Loucy (cell line): ENCODE results near the gene MTCH1.

Source experiments
- H2AFZ ChIP-seq: fragments of 200-600 bp; sonication (generic); 2 replicates; pipeline ENCODE4 v1.6.0; 2016; ENCODE audit warnings: antibody characterized with exemption, mild to moderate bottlenecking, low read length, moderate library complexity
- H3F3A ChIP-seq: fragments of 200-600 bp; 2 replicates; pipeline ENCODE4 v1.6.0; 2016; ENCODE audit warnings: antibody characterized with exemption, low read depth, mild to moderate bottlenecking
- H3K27me3 ChIP-seq: fragments of 200-600 bp; sonication (generic); 2 replicates; pipeline ENCODE4 v1.6.1; 2014; ENCODE audit warnings: low read length, mild to moderate bottlenecking; ENCODE audit not compliant: insufficient read depth, poor library complexity, severe bottlenecking
- H3K36me3 ChIP-seq: fragments of 200-600 bp; sonication (generic); 2 replicates; pipeline ENCODE4 v1.6.1; 2016; ENCODE audit warnings: low read length; ENCODE audit not compliant: insufficient read depth
- H3K4me1 ChIP-seq: fragments of 200-600 bp; sonication (generic); 2 replicates; pipeline ENCODE4 v1.5.1; 2014; ENCODE audit warnings: low read length, mild to moderate bottlenecking; ENCODE audit not compliant: insufficient read depth, poor library complexity, severe bottlenecking
- H3K4me2 ChIP-seq: fragments of 200-600 bp; sonication (generic); 2 replicates; pipeline ENCODE4 v1.6.0; 2014; ENCODE audit warnings: antibody characterized with exemption, low read length, low read depth, mild to moderate bottlenecking; ENCODE audit not compliant: poor library complexity, severe bottlenecking
- H3K4me3 ChIP-seq: fragments of 200-600 bp; sonication (generic); 2 replicates; pipeline ENCODE4 v1.5.1; 2014; ENCODE audit warnings: low read length, mild to moderate bottlenecking, mixed read lengths; ENCODE audit not compliant: poor library complexity, severe bottlenecking
- H3K79me2 ChIP-seq: fragments of 200-600 bp; sonication (generic); 2 replicates; pipeline ENCODE4 v1.6.1; 2014; ENCODE audit warnings: low read length; ENCODE audit not compliant: insufficient read depth
- H3K9ac ChIP-seq: fragments of 200-600 bp; sonication (generic); 2 replicates; pipeline ENCODE4 v1.6.0; 2014; ENCODE audit warnings: mild to moderate bottlenecking, low read depth, low read length, moderate library complexity; ENCODE audit not compliant: poor library complexity, severe bottlenecking
- H3K9me2 ChIP-seq: fragments of 200-600 bp; sonication (generic); replicated peaks from 2 replicates; pipeline ENCODE4 v1.6.1; 2016; ENCODE audit warnings: low read depth, low read length, mixed read lengths
- H3K9me3 ChIP-seq: fragments of 200-600 bp; sonication (generic); 2 replicates; pipeline ENCODE4 v1.6.1; 2014; ENCODE audit warnings: mild to moderate bottlenecking, antibody characterized with exemption, low read length, low read depth; ENCODE audit not compliant: insufficient read depth
- H4K20me1 ChIP-seq: fragments of 200-600 bp; sonication (generic); 2 replicates; pipeline ENCODE4 v1.6.0; 2014; ENCODE audit warnings: antibody characterized with exemption, low read length, mild to moderate bottlenecking; ENCODE audit not compliant: insufficient read depth, poor library complexity, severe bottlenecking
- EZH2phosphoT487 ChIP-seq: fragments of 200-600 bp; IDR thresholded peaks from 2 replicates; pipeline ENCODE4 v1.6.1; 2018; ENCODE audit warnings: antibody characterized with exemption, mild to moderate bottlenecking, moderate library complexity, borderline replicate concordance
- TF ChIP-seq, protein P1 (sequence below): fragments of 200-600 bp; sonication (generic); conservative IDR thresholded peaks from 2 replicates; pipeline ENCODE4 v1.5.1; 2014; ENCODE audit warnings: mild to moderate bottlenecking, antibody characterized with exemption, low read length

MTCH1 gene

DNA sequence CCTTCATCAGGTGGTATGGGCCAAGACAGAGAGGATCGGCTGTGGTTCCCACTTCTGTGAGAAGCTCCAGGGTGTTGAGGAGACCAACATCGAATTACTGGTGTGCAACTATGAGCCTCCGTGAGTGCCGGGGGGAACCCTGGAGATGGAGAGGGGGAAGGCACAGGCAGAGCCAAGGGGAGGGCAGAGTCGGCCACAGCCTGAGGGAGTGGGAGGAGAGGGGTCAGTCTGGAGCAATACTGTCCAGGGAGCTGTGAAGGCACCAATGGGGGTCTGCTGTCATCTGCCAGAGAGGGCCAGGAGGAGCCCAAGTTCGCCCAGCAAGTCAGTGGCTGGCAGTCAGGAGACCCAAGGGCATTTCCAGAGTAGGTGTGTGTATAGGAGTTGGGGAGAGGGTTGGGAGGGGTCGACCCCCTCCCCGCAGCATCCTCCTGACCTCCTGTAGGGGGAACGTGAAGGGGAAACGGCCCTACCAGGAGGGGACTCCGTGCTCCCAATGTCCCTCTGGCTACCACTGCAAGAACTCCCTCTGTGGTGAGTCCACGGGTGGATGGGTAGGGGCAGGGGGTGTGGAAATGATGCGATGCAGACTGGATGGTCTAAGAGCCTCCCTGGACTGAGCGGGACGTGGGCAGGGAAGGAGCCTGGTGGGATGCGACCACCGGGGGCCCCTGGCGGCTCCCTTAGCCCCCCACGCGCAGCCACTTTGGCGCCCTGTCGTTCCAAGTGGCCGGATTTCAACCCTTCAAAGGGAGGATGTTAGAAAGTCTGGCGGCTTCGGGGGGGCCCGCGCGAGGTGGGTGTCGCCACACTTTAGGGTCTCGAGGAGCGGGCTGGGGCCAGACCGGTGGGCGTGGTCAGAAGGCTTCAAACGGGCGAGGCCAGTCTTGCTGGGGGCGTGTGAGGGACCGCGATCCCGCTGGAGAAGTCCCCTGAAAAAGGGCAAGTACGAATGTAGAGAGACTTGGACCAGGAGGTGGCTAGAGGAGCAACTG lies 24.3 kb downstream of the MTCH1 start:
- Histone ChIP-seq H3K9ac (no peak overlapping the region), H2AFZ (no peak overlapping the region), H3K27me3 (peaks cover 7% of the 10 kb centered on the region), H3K4me3 (no peak overlapping the region), H3K9me3 (no peaks in the 10 kb centered on the region), H3K9me2 (no peaks in the 10 kb centered on the region), H3F3A (no peaks in the 10 kb centered on the region), H3K4me2 (no peak overlapping the region), H3K79me2 (no peaks in the 10 kb centered on the region), H4K20me1 (no peaks in the 10 kb centered on the region), H3K4me1 (peaks cover 38% of the 10 kb centered on the region), H3K36me3 (peaks cover under 1% of the 10 kb centered on the region; the same call in 1 of the 2 replicates)
- no peak for TF ChIP-seq EZH2phosphoT487
- TF ChIP-seq, protein P1, sequence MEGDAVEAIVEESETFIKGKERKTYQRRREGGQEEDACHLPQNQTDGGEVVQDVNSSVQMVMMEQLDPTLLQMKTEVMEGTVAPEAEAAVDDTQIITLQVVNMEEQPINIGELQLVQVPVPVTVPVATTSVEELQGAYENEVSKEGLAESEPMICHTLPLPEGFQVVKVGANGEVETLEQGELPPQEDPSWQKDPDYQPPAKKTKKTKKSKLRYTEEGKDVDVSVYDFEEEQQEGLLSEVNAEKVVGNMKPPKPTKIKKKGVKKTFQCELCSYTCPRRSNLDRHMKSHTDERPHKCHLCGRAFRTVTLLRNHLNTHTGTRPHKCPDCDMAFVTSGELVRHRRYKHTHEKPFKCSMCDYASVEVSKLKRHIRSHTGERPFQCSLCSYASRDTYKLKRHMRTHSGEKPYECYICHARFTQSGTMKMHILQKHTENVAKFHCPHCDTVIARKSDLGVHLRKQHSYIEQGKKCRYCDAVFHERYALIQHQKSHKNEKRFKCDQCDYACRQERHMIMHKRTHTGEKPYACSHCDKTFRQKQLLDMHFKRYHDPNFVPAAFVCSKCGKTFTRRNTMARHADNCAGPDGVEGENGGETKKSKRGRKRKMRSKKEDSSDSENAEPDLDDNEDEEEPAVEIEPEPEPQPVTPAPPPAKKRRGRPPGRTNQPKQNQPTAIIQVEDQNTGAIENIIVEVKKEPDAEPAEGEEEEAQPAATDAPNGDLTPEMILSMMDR: no peak

DNA sequence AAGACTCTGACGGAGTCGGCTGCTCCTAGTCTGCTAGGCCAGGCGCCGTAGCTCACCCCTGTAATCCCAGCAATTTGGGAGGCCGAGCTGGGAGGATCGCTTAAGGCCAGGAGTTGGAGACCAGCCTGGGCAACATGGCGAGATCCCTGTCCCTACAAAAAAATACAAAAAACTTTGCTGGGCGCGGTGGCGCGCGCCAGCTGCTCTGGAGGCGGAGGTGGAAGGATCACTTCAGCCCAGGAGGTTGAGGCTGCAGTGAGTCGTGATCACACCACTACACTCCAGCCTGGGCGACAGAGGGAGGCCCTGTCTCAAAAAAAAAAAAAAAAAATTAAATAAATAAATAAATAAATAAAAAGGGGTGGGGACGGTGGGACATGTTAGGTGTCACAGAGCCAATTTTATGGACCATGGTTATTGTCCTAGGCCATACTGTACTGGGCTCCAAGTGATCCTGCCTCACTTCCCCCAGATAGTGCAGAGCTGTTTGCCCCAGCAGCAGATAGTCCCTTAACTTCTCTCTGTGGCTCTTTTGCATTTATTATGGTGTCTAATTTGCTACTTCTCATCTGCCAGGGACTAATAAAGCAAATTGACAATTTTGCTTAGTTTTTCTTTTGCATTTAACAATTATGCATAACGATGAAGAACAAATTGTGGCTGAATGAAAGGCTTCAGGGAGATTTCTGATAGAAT lies 26.3 kb downstream of the MTCH1 start:
- no peak for TF ChIP-seq EZH2phosphoT487
- TF ChIP-seq, protein P1: no peak
- Histone ChIP-seq H3K79me2 (no peaks in the 10 kb centered on the region), H3K9me3 (no peaks in the 10 kb centered on the region), H2AFZ (no peak overlapping the region), H3K9ac (no peak overlapping the region), H3K27me3 (peaks cover 20% of the 10 kb centered on the region), H3K9me2 (no peaks in the 10 kb centered on the region), H3K4me1 (peaks cover 47% of the 10 kb centered on the region), H3K4me2 (no peak overlapping the region), H3K36me3 (no peaks in the 10 kb centered on the region), H4K20me1 (peaks cover 5% of the 10 kb centered on the region), H3K4me3 (no peak overlapping the region), H3F3A (no peaks in the 10 kb centered on the region)

DNA sequence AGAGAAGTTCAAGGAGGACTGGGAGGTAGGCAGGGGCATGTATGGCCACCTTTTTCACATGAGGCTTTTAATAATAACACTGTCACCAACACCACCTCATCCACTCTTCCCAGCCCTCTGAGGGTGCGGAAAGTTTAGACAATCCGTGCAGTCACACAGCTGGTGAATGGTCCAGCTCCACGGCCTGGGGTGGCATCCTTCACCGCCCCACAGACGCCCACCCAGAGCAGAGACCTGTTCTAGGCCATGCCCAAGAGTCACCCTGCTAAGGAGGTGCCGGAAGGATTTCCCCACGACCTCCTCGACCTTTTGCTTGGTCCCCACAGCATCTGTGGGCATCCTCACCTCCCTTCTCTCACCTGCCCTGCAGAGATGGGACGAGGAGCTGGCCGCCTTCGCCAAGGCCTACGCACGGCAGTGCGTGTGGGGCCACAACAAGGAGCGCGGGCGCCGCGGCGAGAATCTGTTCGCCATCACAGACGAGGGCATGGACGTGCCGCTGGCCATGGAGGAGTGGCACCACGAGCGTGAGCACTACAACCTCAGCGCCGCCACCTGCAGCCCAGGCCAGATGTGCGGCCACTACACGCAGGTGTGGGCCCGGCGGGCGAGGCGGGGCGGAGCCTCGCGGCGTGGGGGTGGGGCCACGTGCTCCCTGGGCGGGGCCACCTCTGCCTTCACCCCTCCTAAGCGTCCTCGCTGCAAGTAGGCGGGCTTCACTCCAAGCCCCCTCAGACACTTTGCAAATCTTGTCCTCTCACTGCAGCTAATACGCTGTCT lies 27.0 kb downstream of the MTCH1 start:
- H3F3A ChIP-seq: 0 out of 2 replicates have a peak, but pooled peaks cover under 1% of the 10 kb centered on the region
- H3K36me3 ChIP-seq: no peaks in the 10 kb centered on the region
- no peaks in the 10 kb centered on the region for H3K79me2 ChIP-seq
- peaks cover 5% of the 10 kb centered on the region for H4K20me1 ChIP-seq
- H3K4me2 ChIP-seq: no peak overlapping the region
- TF ChIP-seq EZH2phosphoT487: no peak
- TF ChIP-seq, protein P1: no peak
- H3K4me1 ChIP-seq: peaks cover 45% of the 10 kb centered on the region
- H3K9me3 ChIP-seq: no peaks in the 10 kb centered on the region
- H2AFZ ChIP-seq: no peak overlapping the region
- H3K4me3 ChIP-seq: no peak overlapping the region
- peaks cover 20% of the 10 kb centered on the region for H3K27me3 ChIP-seq
- no peak overlapping the region for H3K9ac ChIP-seq
- H3K9me2 ChIP-seq: no peaks in the 10 kb centered on the region
